K562 (cell line): Measurements from ENCODE around the gene UGT1A3. TPM values are rescaled to one million over a fixed set of nuclear protein-coding genes. Genes with fewer than 3 reads are reported as not detected.

Experiments used
- ATAC-seq: fragments of 200-7000 bp; cut with Tn5 transposase; 3 replicates; pipeline ENCODE4 v1.9.1; 2020; ENCODE audit warnings: moderate library complexity
- BruUV-seq: library from RNA; stranded (reverse); fragments of 400-500 nt; replicated peaks from 2 replicates; lab custom pipeline; 2021; lab: Mats Ljungman, UMichigan
- CTCF ChIA-PET: fragments of 300-600 bp; formaldehyde crosslinking; extraction: SDS; loops from one replicate; lab custom pipeline; 2021; ENCODE audit warnings: low intra/inter-chr PET ratio; lab: Yijun Ruan, JAX
- POLR2A ChIA-PET: fragments of 300-600, 350-650 bp; sonication (Branson Sonifier 250); formaldehyde crosslinking; extraction: SDS; loops from one replicate; lab custom pipeline; 2021; ENCODE audit warnings: antibody characterized with exemption, inconsistent platforms; lab: Yijun Ruan, JAX
- DNase-seq, 4 experiments: peaks; one replicate each; pipeline versions ENCODE4 v3.0.0 to v3.0.0-alpha.2; 2011 to 2018; ENCODE audit warnings: low spot score in 3 of 4, mixed read lengths in 3 of 4; ENCODE audit errors: extremely low read depth in 1 of 4
- FAIRE-seq: peaks from 2 replicates; lab custom pipeline; 2011; peaks lifted over from hg19 to GRCh38; lab: Jason Lieb, UNC
- H2AFZ ChIP-seq: 2 replicates; pipeline ENCODE4 v1.6.0; 2011; ENCODE audit warnings: low read depth, low read length, control low read depth, inconsistent platforms
- H3K27ac ChIP-seq: fragments of 200-600 bp; 3 replicates; pipeline ENCODE4 v1.8.0; 2011; ENCODE audit warnings: low read depth, mild to moderate bottlenecking, control low read depth, inconsistent platforms, low read length, moderate library complexity, mixed read lengths; ENCODE audit errors: extremely low read depth
- H3K27me3 ChIP-seq, 2 experiments: fragments of 300-600 bp in 1 of 2; 2 replicates in 1 of 2; 3 replicates in 1 of 2; pipeline versions ENCODE4 v1.6.0 to v1.8.0; 2011; ENCODE audit warnings: inconsistent platforms in 2 of 2, low read length in 2 of 2, mild to moderate bottlenecking in 1 of 2, mixed read lengths in 1 of 2, moderate library complexity in 1 of 2; ENCODE audit not compliant: control insufficient read depth in 2 of 2, insufficient read depth in 2 of 2
- H3K36me3 ChIP-seq: fragments of 300-600 bp; 3 replicates; pipeline ENCODE4 v1.8.0; 2011; ENCODE audit warnings: mild to moderate bottlenecking, low read length, inconsistent platforms; ENCODE audit not compliant: control insufficient read depth, insufficient read depth
- H3K4me1 ChIP-seq, 2 experiments: fragments of 200-600 bp in 1 of 2; replicated peaks in 1 of 2; 2 replicates in 1 of 2; 3 replicates in 1 of 2; pipeline versions ENCODE4 v1.5.1 to v1.8.0; 2011; ENCODE audit warnings: inconsistent platforms in 2 of 2, low read length in 2 of 2, mild to moderate bottlenecking in 1 of 2, mixed read lengths in 1 of 2, moderate library complexity in 1 of 2; ENCODE audit not compliant: control insufficient read depth in 2 of 2, insufficient read depth in 2 of 2
- H3K4me2 ChIP-seq: 2 replicates; pipeline ENCODE4 v1.6.1; 2011; ENCODE audit warnings: low read length, control low read depth, inconsistent platforms, mixed read lengths; ENCODE audit not compliant: insufficient read depth
- H3K4me3 ChIP-seq: fragments of 200-600 bp; sonication (generic), shearing (Covaris generic); 2 replicates; pipeline ENCODE4 v1.5.1; 2016; ENCODE audit warnings: control low read depth, inconsistent platforms
- H3K79me2 ChIP-seq: fragments of 200-600 bp; 3 replicates; pipeline ENCODE4 v1.8.0; 2011; ENCODE audit warnings: low read length, inconsistent platforms; ENCODE audit not compliant: control insufficient read depth, insufficient read depth
- H3K9ac ChIP-seq, 2 experiments: 2 replicates each; pipeline versions ENCODE4 v1.6.0 to v1.6.1; 2011; ENCODE audit warnings: low read depth in 2 of 2, low read length in 2 of 2, control low read depth in 1 of 2, inconsistent platforms in 1 of 2, mild to moderate bottlenecking in 1 of 2, mixed read lengths in 1 of 2; ENCODE audit not compliant: insufficient read depth in 1 of 2
- H3K9me1 ChIP-seq: one replicate; pipeline ENCODE4 v1.6.0; 2011; ENCODE audit warnings: inconsistent platforms, mild to moderate bottlenecking, low read length, moderate library complexity; ENCODE audit not compliant: control insufficient read depth, insufficient read depth
- H3K9me3 ChIP-seq: replicated peaks from 2 replicates; pipeline ENCODE4 v1.5.1; 2011; ENCODE audit warnings: low read depth, low read length, inconsistent platforms; ENCODE audit not compliant: control insufficient read depth, insufficient read depth
- H4K20me1 ChIP-seq: replicated peaks from 2 replicates; pipeline ENCODE4 v1.6.1; 2011; ENCODE audit warnings: low read length, inconsistent platforms, mixed read lengths; ENCODE audit not compliant: control insufficient read depth, insufficient read depth
- FOXJ2 ChIP-seq: fragments of 200-800 bp; sonication (Bioruptor generic); IDR thresholded peaks from 2 replicates; pipeline ENCODE4 v1.6.1; 2016; ENCODE audit warnings: missing genetic modification characterization, missing compliant biosample characterization
- HBP1 ChIP-seq: fragments of 450-650 bp; formaldehyde crosslinking; IDR thresholded peaks from 2 replicates; pipeline ENCODE4 v1.4.0; 2022; ENCODE audit warnings: missing genetic modification characterization
- KLF10 ChIP-seq: fragments of 250-450 bp; sonication (Bioruptor Pico); IDR thresholded peaks from 2 replicates; pipeline ENCODE4 v1.6.1; 2021; ENCODE audit warnings: matching md5 sums
- RERE ChIP-seq: sonication (generic); formaldehyde crosslinking; IDR thresholded peaks from 2 replicates; pipeline ENCODE4 v1.8.0; 2023; ENCODE audit warnings: missing genetic modification reagents, mild to moderate bottlenecking, borderline replicate concordance
- TBP ChIP-seq: optimal IDR thresholded peaks from 2 replicates; pipeline ENCODE3; 2011; ENCODE audit warnings: low read depth, low read length, improper control_type of control experiment
- ZNF407 ChIP-seq: fragments of 450-650 bp; IDR thresholded peaks from 2 replicates; pipeline ENCODE4 v1.6.1; 2016; ENCODE audit warnings: low read depth
- WGBS: fragments of 100-300 bp; shearing (Covaris generic); methylation state at CpG from one replicate; pipeline ENCODE4 v1.1.6; 2016; ENCODE audit warnings: low coverage, mixed read lengths; ENCODE audit not compliant: insufficient coverage; ENCODE audit errors: missing lambda C conversion rate; 5-methylcytosine and 5-hydroxymethylcytosine counted together
- in situ Hi-C: fragments of 300-500 bp; cut with MboI; formaldehyde crosslinking; loops from 4 replicates; pipeline ENCODE4 v1.15.0; 2018; ENCODE audit warnings: inconsistent platforms, mixed read lengths
- intact Hi-C: fragments of 100-400 bp; cut with micrococcal nuclease; formaldehyde crosslinking; loops from 2 replicates; pipeline ENCODE4 v1.14.2; 2022
- polyA plus RNA-seq, 8 experiments: library from polyadenylated mRNA; depleted of rRNA in 4 of 8; stranded (reverse) in 5 of 8; unstranded in 3 of 8; fragments of >200 nt; fragmentation: Nextera tagmentation in 2 of 8; fragmentation: Illumina TruSeq in 1 of 8; extraction: Ambion mirVana in 2 of 8; extraction: Trizol in 1 of 8; gene quantifications; 2 replicates each; pipeline versions ENCODE4 v1.2.1 to v1.2.3, GENCODE V29; 2011 to 2014; ENCODE audit warnings: inconsistent platforms in 1 of 8, missing spikeins in 1 of 8
- total RNA-seq, 7 experiments: library from RNA; depleted of rRNA in 6 of 7; stranded (reverse); fragments of >200 nt in 6 of 7; fragmentation: Illumina TruSeq in 2 of 7; extraction: Trizol in 2 of 7; gene quantifications; 2 replicates each; pipeline versions ENCODE4 v1.2.1 to v1.2.3, GENCODE V29; 2011 to 2021; ENCODE audit warnings: low replicate concordance in 1 of 7

The UGT1A3 gene
- total and polyA plus RNA-seq, 9 of the 15 experiments (the other 6 are each of a cell fraction or from before 2014, with no cell fraction given) = not detected

- intact Hi-C loops (no loop called here), in situ Hi-C loops (no loop called here)
- Histone ChIP-seq H4K20me1 (no peaks in the 10 kb centered on the region; the same call in 1 of the 2 replicates), H2AFZ (no peak overlapping the region), H3K4me2 (no peak overlapping the region), H3K27ac (no peak overlapping the region), H3K9ac (no peak overlapping the region; a peak in 1 of 4 replicates), H3K36me3 (no peaks in the 10 kb centered on the region), H3K79me2 (no peaks in the 10 kb centered on the region), H3K4me3 (no peak overlapping the region), H3K9me3 (no peaks in the 10 kb centered on the region), H3K9me1 (no peaks in the 10 kb centered on the region), H3K4me1 (no peaks in the 10 kb centered on the region; a peak in 1 of 5 replicates), H3K27me3 (peaks cover 2 to 58% of the 10 kb centered on the region in 2 experiments; a peak in 4 of 5 replicates)
- ATAC-seq (no peak), FAIRE-seq (no peak), DNase-seq (no peak)
- CTCF ChIA-PET = no interaction called here
- WGBS = 16% methylated on average over 9 of the region's 11 CpGs
- BruUV-seq = no TSS peak
- POLR2A ChIA-PET = interaction anchor here (0.6 kb wide), 1 partner anchor 20 kb away, joined by 3 read pairs; no protein-coding TSS in a partner anchor
- TF ChIP-seq HBP1 (CRISPR knock-in tag) (no peak), ZNF407 (no peak), RERE (CRISPR knock-in tag) (no peak), KLF10 (CRISPR knock-in tag) (no peak), TBP (no peak), FOXJ2 (tag) (no peak)
Measured at GRCh38 chr2:233817995-233818638, 89.3 kb downstream of the UGT1A3 start.
